OCI-LY3 (cell line): ENCODE data around the gene AGRN.

Experiments
- EZH2phosphoT487 ChIP-seq: fragments of 200-600 bp; shearing (Covaris generic); IDR thresholded peaks from 2 replicates; pipeline ENCODE4 v1.6.1; 2018; ENCODE audit warnings: antibody characterized with exemption, mixed run types, low read depth
- TF ChIP-seq, protein P1 (sequence below): fragments of 200-600, 300-600 bp; sonication (generic); IDR thresholded peaks from 2 replicates; pipeline ENCODE4 v1.5.1; 2014; ENCODE audit warnings: antibody characterized with exemption, low read length, low read depth

GRCh38 chr1:1024771-1025699 lies 5.1 kb downstream of the AGRN start:
- TF ChIP-seq, protein P1, sequence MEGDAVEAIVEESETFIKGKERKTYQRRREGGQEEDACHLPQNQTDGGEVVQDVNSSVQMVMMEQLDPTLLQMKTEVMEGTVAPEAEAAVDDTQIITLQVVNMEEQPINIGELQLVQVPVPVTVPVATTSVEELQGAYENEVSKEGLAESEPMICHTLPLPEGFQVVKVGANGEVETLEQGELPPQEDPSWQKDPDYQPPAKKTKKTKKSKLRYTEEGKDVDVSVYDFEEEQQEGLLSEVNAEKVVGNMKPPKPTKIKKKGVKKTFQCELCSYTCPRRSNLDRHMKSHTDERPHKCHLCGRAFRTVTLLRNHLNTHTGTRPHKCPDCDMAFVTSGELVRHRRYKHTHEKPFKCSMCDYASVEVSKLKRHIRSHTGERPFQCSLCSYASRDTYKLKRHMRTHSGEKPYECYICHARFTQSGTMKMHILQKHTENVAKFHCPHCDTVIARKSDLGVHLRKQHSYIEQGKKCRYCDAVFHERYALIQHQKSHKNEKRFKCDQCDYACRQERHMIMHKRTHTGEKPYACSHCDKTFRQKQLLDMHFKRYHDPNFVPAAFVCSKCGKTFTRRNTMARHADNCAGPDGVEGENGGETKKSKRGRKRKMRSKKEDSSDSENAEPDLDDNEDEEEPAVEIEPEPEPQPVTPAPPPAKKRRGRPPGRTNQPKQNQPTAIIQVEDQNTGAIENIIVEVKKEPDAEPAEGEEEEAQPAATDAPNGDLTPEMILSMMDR = no peak
- TF ChIP-seq EZH2phosphoT487 = no peak
